HepG2 (cell line): ENCODE data around the gene CFI. TPM values are rescaled to one million over a fixed set of nuclear protein-coding genes. Genes with fewer than 3 reads are reported as not detected.

ENCODE experiments used
- DMAP1 ChIP-seq: IDR thresholded peaks from 2 replicates; pipeline ENCODE4 v1.6.1; 2016
- HNRNPK ChIP-seq: fragments of 200-400 bp; formaldehyde crosslinking; IDR thresholded peaks from 2 replicates; pipeline ENCODE4 v1.6.1; 2018; ENCODE audit warnings: low read length, low read depth, moderate library complexity, mild to moderate bottlenecking; ENCODE audit not compliant: poor library complexity, severe bottlenecking
- MXD4 ChIP-seq: IDR thresholded peaks from 2 replicates; pipeline ENCODE4 v1.6.1; 2016; ENCODE audit warnings: mild to moderate bottlenecking, missing biosample characterization, missing genetic modification reagents
- PBX3 ChIP-seq: sonication (generic); formaldehyde crosslinking; IDR thresholded peaks from 2 replicates; pipeline ENCODE4 v1.8.1; 2023; ENCODE audit warnings: missing genetic modification reagents, inconsistent platforms, borderline replicate concordance
- POLR2AphosphoS5 ChIP-seq: IDR thresholded peaks from 2 replicates; pipeline ENCODE4 v1.6.1; 2012; ENCODE audit warnings: low read depth, low read length
- RBAK ChIP-seq: sonication (generic); formaldehyde crosslinking; IDR thresholded peaks from 2 replicates; pipeline ENCODE4 v1.5.1; 2020; ENCODE audit warnings: mild to moderate bottlenecking, missing genetic modification reagents
- SP1 ChIP-seq, 2 experiments: fragments of 450-650 bp in 1 of 2; sonication (generic) in 1 of 2; formaldehyde crosslinking in 1 of 2; IDR thresholded peaks; 2 replicates each; pipeline versions ENCODE4 v1.4.0 to v1.6.1; 2016 to 2020; ENCODE audit warnings: missing genetic modification reagents in 1 of 2
- ZFYVE20 ChIP-seq: sonication (generic); formaldehyde crosslinking; IDR thresholded peaks from 2 replicates; pipeline ENCODE4 v1.8.0; 2023; ENCODE audit warnings: low read depth, mild to moderate bottlenecking, moderate library complexity, missing genetic modification reagents, borderline replicate concordance
- ZNF318 ChIP-seq: sonication (generic); formaldehyde crosslinking; IDR thresholded peaks from 2 replicates; pipeline ENCODE4 v1.4.0; 2020; ENCODE audit warnings: mild to moderate bottlenecking, missing genetic modification reagents
- ZNF775 ChIP-seq: sonication (generic); formaldehyde crosslinking; IDR thresholded peaks from 2 replicates; pipeline ENCODE4 v1.4.0; 2020; ENCODE audit warnings: missing genetic modification reagents, mild to moderate bottlenecking, moderate library complexity, borderline replicate concordance
- ZNF891 ChIP-seq: sonication (generic); formaldehyde crosslinking; IDR thresholded peaks from 2 replicates; pipeline ENCODE4 v1.5.0; 2020; ENCODE audit warnings: mild to moderate bottlenecking, missing genetic modification reagents
- ZSCAN31 ChIP-seq: sonication (generic); formaldehyde crosslinking; IDR thresholded peaks from 2 replicates; pipeline ENCODE4 v1.5.0; 2020; ENCODE audit warnings: low read depth, mild to moderate bottlenecking, missing genetic modification reagents
- polyA plus RNA-seq, 8 experiments: library from polyadenylated mRNA; depleted of rRNA in 3 of 8; stranded (reverse) in 7 of 8; unstranded in 1 of 8; fragments of >200 nt; fragmentation: Illumina TruSeq in 4 of 8; extraction: Trizol in 4 of 8; gene quantifications; 2 replicates each; pipeline versions ENCODE4 v1.2.1 to v1.2.3, GENCODE V29; 2011 to 2016; ENCODE audit warnings: low read depth in 4 of 8, missing spikeins in 1 of 8, mixed read lengths in 1 of 8; ENCODE audit not compliant: insufficient read depth in 1 of 8
- total RNA-seq, 5 experiments: library from RNA; depleted of rRNA; stranded (reverse); fragments of >200 nt; fragmentation: Illumina TruSeq; extraction: Trizol; gene quantifications; 2 replicates each; pipeline ENCODE4 v1.2.3, GENCODE V29; 2016; ENCODE audit warnings: low read depth in 1 of 5
- TF ChIP-seq, protein P1 (sequence below): sonication (generic); formaldehyde crosslinking; IDR thresholded peaks from 2 replicates; pipeline ENCODE4 v1.8.1; 2023; ENCODE audit warnings: mild to moderate bottlenecking, moderate library complexity, missing genetic modification reagents
- TF ChIP-seq, protein P2 (sequence below): sonication (generic); formaldehyde crosslinking; IDR thresholded peaks from 2 replicates; pipeline ENCODE4 v1.9.0; 2022; ENCODE audit warnings: missing genetic modification reagents, mild to moderate bottlenecking, borderline replicate concordance

The CFI gene
- total and polyA plus RNA-seq, 2 of the 13 experiments (the other 11 are each of a cell fraction or from before 2014, with no cell fraction given) = 284 to 337 TPM

- TF ChIP-seq, protein P1, sequence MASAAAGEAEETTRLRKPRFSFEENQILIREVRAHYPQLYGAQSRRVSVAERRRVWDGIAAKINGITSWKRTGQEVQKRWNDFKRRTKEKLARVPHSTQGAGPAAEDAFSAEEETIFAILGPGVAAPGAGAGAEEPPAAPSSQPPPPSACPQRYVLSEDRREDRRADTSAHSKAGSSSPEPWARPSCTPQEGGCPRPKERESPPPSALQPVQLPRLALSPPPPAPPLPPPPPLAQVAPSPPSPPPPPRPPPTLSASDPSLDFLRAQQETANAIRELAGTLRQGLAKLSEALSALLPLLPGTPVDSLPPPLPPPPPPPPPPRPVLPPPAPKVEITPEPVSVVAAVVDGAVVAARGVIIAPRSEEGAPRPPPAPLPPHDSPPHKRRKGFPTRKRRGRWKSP (CRISPR knock-in tag) = peak; percentile 95
- TF ChIP-seq ZNF318 (CRISPR knock-in tag) (peak; percentile 46; the same call in 1 of the 2 replicates), PBX3 (CRISPR knock-in tag) (no peak), RBAK (CRISPR knock-in tag) (no peak), ZNF891 (0 out of 2 replicates have a peak, but pooled peaks have one; percentile 73), ZFYVE20 (CRISPR knock-in tag) (0 out of 2 replicates have a peak, but pooled peaks have one; percentile 60), HNRNPK (peak; percentile 66), ZSCAN31 (CRISPR knock-in tag) (no peak), MXD4 (CRISPR knock-in tag) (peak; percentile 46; the same call in 1 of the 2 replicates), ZNF775 (CRISPR knock-in tag) (no peak), DMAP1 (CRISPR knock-in tag) (0 out of 2 replicates have a peak, but pooled peaks have one; percentile 26), SP1 (IDR thresholded peaks at IDR 0.05) (no peak), SP1 (CRISPR knock-in tag; IDR thresholded peaks at IDR 0.05) (peak; percentile 60; the same call in 1 of the 2 replicates), POLR2AphosphoS5 (peak; percentile 56; the same call in 1 of the 2 replicates)
- TF ChIP-seq, protein P2, sequence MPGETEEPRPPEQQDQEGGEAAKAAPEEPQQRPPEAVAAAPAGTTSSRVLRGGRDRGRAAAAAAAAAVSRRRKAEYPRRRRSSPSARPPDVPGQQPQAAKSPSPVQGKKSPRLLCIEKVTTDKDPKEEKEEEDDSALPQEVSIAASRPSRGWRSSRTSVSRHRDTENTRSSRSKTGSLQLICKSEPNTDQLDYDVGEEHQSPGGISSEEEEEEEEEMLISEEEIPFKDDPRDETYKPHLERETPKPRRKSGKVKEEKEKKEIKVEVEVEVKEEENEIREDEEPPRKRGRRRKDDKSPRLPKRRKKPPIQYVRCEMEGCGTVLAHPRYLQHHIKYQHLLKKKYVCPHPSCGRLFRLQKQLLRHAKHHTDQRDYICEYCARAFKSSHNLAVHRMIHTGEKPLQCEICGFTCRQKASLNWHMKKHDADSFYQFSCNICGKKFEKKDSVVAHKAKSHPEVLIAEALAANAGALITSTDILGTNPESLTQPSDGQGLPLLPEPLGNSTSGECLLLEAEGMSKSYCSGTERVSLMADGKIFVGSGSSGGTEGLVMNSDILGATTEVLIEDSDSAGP (CRISPR knock-in tag) = peak; percentile 79
These were observed 71.8 kb downstream of the CFI start, which contains the start of gene PLA2G12A (continued) for GRCh38 chr4:109729718-109730618.
